Measurements from ENCODE around the gene LMO1.

LMO1 gene

DNA sequence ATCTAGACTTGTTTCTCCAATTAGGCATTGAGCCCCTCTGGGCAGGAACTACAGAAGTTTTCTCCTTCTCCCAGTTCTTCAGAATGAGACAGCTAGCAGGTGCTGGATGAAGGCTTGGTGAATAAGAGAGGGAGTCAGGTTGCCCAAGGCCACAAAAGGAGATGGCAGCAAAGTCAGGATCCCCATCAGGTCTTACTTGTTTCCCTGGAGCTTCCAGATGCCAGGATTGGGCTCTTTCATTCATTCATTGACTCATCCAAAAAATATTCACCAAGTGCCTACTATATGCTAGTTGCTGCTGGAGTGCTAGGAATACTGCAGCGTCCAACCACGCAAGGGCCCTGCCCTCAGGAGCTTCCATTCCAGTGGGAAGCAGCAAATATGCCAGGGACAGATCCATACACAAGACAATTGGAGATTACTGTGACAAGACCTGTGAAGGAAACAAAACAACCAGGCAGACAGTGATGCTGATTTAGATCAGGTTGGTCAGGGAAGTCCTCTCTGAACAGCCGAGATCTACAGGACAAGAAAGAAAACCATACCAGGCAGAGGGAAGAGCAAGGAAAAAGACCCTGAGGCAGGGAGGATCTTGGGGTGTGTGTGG, 24.6 kb upstream of the LMO1 start:
- DNase-seq (ENCODE audit: low read depth): no peak

DNA sequence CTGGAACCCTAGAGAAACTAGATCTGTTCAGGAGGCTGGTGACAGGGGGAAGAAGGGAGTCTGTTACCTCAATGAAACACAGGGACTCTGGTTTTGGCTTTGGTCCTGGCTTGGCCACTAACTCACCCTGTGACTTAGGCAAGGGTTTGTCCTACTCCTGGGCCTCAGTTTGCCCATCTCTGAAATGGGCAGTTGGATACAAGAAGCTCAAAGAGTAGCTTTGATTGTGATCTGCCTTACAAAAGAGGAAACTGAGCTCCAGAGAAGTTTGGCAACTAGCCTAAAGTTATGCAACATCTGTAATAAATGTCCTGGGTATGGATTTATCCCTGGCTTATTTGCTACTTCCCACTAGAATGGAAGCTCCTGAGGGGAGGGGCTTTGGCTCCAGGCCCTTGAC, 24.0 kb upstream of the LMO1 start:
- DNase-seq (ENCODE audit: low read depth): no peak

DNA sequence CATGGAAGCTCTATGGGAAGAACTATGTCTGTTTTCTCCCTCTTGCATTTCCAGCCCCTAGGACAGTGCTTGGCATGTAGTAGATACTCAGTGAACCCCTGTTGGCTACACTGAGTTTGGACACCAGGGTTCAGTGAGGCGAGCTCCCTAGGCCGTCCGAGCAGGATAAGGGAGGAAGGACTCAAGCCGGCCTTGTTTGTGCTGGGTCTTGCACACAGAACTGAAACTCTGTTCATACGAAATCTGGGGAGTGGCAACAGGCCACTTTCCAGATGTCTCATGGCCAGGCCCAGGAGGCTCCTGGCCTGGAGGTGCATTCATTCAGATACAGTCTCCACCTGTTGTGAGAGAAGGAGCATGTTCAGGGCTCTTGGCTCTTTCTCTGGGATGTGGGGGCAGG, 23.6 kb upstream of the LMO1 start:
- no peak for DNase-seq (ENCODE audit: low read depth)

DNA sequence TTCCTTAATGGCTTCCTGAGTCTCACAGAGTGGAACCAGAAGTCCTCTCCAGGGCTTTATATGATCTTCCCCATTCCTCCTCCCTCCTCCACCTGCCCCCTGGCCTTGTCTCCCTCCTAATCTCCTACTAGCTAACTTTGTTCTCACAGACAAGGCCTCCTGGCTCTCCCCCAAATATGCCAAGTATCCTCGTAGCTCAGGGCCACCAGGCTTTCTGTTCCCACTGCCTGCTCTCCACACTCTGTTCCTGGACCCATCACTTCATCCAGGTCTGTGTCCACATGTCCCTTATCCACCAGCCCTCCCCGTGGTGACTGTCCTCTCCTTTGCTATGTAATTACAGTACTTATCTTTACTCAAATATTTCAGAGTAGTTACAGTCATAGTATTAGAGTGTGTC, 23.2 kb upstream of the LMO1 start:
- no peak for DNase-seq (ENCODE audit: low read depth)

DNA sequence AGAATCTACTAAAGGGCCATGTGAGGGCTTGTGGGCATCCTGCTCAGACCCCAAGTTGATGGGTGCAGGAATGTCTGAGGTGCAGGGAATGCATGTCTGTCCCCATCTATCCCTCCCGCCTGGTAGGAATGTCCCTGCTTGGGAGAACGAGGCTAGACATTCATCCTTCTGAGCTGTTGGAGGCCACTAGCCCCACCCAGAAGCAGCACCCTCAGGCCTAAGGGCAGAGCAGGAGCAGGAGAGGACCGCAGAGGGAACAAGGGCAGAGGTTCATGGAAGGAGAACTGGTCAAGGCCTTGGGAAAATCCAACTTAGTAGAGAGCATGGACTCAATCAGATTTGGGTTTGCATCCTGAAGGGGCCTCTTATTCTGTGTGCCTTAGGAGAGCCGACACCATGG, 22.1 kb upstream of the LMO1 start:
- DNase-seq (ENCODE audit: low read depth): no peak

DNA sequence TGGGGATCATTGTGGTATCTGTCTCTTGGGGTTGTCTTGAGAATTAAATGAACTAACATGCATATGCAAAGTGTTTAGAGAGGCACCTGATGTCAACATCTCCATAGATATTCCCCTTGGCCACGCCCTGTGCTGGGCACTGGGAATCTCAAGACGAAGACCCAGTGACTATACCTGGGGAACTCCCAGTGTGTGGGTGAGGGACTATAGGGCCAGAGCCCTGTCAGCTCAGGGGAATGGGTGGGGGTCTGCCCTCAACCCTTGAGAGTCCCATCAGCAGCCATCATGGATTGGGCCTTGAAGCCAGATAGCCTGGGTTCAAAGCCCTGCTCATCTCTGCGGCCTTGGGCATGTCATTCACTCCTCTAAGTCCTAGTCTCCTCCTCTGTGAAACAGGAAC, 21.6 kb upstream of the LMO1 start:
- no peak for DNase-seq (ENCODE audit: low read depth)

DNA sequence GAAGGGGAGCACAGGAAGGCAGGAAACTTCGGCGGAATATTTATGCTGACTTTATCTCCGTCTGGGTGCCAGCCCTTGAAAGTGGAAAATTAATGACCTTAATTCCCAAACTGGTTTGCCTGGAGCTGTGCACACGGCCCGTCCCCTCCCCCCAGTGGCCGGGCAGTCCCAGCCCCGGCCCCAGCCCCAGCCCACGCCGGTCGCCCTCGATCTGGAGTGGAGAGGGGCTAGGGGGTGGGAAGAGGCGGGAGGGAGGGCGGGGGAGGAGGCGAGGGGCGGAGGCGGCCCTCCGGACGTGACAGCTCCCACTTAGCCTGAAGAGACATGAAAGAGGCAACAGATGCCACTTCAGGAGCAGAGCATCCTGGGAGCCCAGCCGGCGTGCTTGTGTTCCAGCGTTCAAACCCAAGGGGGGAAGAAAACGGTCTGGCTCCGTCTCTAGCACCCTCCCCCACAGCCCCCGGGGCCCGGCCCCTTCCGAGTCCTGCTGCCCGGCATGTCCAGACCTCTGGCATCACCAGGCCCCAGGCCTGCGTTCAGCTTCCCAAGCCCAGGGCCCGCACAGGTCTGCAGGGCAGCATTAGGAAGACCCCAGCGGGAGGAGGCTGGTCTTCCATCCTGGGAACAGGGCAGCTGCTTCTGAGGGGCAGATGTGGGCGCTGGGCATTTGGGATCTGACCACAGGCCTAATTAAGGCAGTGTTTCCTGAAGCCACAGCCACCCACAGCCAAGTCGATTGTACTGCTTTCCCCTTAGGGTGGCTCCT, 20.0 kb upstream of the LMO1 start:
- DNase-seq (ENCODE audit: low read depth): no peak

DNA sequence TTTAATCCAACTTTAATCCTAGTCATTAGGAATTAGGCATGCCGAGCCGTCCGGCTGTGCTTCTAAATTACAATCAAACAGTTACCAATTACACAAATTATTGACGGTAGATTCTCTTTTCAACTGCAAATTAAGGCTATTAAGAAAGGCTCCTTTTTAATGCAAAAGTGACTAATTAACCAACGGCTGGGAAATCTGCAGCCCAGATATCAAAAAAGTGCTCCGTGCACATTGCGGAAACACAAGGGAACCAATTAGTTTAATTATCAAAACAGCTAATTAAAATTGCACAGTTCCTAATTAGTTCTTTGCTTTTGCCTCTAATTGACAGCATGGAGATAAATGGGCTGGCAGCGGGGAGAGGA, 19.4 kb upstream of the LMO1 start:
- no peak for DNase-seq (ENCODE audit: low read depth)

DNA sequence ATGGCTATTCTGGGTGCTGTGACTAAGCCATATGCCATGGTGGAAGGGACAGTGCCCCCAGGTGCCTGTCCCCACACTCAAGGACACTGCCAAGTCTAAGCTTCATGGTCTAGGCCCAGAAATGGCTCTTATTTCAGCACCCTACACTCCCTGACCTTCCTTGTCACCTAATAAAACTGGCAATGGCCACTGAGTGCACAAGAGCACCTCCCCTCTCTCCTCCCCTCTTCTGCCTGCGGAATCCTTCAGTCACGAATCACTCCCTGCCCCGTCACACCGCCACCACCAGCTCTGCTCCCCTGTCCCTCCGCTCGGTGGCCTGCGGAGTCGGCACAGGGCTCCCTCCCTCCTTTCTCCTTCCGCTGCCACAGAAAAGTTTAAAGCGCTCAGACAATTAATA, 19.0 kb upstream of the LMO1 start:
- no peak for DNase-seq (ENCODE audit: low read depth)

DNA sequence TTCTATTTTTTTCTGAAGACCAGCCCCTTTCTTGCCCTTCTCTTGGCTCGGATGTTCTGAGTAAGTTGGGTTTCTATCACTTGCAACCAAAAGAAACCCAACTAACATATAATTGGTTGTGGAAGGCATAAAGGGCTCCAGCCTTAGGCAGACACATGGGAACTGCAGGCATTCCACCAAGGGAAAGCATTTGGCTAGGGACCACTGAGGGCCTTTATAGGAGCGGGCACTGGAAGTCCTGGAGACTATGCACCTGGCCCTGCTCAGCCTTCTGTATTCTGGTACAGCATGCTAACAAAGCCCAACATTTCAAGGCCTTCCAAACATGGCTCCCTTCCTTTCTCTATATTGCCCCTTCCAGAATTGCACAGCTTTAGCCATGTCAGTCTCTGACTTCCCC, 17.6 kb upstream of the LMO1 start:
- DNase-seq (ENCODE audit: low read depth): no peak

DNA sequence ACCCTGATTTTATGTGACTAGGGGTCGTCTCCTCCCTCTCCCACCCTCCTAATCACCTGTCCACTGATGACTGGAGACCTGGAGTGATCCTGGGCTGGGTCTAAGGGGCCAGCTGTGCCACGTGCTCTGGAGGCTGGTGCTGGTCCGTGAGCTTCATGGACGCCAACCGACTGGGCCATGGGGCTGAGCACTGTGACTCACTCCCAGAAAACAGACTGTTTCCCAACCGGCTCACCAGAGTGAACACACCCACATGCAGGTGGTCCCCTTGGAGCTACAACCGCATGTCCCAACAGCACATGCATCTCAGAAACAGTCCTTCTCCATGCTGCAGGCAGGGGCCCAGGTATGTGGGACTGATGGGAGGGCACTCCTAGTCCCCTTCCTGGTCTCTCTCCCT, 14.0 kb upstream of the LMO1 start:
- DNase-seq (ENCODE audit: low read depth): no peak

DNA sequence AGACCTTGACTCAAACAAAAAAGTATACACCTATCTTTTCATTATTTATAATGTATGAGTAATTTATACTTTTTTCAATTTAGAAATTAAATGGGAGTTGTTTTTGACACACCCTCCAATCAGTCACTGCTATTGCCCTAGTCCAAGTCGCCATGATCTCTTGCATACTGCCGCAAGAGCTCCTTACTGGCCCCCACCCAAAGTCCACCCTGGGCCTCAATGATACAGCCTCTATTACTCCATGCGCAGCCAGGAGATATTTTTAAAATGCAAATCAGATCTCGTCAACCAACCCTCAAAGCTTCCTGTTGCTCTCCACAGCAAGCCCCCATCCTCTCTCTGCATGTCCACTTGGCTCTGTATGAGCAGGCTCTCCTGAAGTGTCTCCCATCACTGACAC, 12.8 kb upstream of the LMO1 start:
- DNase-seq (ENCODE audit: low read depth): no peak

DNA sequence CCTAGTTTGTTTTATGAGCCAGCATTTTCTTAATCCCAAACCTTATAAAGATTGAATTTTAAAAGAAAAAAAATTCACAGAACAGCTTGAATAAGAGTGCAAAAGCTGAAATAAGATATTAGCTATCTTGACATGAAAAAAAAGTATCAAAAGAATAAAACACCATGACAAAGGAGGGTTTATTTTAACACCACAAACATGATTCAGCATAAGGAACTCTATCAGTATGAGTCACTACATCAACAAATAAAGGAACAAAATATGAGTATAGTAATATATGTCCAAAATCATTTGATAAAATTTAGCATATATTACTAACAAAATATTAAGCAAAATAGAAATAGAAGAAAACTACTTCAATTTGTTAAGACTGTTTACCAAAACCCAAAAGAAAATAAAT, 9.6 kb upstream of the LMO1 start:
- no peak for DNase-seq (ENCODE audit: low read depth)

DNA sequence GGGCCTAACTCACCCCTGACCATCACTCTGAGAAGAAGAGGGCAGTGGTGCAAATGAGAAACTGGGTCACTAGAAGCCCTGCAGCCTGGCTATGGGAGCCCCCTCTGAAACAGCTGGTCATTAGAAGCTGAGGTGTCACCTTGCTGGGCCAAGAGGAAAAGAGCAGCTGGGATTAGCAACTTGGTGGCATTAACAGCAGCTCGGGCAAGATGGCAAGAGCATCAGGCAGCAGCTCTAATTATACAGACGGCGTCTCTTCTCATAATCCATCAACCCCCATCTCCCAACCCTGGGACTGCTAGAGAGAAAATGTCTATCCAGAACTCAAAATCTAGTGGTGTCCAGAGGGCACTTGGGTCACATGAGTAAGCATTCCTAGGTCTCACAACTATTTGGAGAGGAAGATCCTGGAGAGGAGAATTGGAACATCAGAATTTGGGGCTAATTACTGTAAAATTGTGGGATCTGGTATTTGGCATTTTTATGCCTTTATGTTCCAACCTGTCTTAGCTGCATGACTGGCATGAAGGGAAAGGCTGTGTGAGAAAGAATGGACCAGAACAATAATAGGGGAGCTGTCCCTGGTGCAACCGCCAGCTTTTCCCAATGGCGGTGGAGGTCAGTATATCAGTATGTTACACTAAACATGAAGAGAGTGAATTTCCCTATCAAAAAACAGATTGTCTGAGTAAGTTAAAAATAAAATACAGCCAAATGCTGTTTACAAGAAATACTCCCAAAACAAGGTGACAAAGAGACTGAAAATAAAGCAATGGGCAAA, 7.6 kb upstream of the LMO1 start:
- no peak for DNase-seq (ENCODE audit: low read depth)

DNA sequence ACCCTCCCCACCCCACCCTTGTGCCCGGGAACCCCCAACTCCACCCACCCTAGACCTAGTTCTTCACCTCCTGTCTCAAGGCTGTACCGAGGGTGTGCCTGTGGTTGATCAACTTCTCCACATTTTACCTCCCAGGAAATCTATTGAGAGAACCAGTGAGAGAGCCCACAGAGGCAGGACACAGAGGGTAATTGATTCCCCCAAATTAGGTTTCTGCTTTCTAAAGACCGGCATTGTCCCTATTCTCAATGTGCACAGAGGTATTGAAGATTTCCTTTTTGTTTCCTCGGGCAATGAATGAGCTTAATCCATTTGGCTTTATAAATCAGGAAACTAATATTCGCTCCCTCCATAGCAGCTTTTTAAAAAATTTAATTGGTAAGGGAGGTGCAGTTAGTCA, 6.0 kb upstream of the LMO1 start:
- DNase-seq (ENCODE audit: low read depth): no peak

DNA sequence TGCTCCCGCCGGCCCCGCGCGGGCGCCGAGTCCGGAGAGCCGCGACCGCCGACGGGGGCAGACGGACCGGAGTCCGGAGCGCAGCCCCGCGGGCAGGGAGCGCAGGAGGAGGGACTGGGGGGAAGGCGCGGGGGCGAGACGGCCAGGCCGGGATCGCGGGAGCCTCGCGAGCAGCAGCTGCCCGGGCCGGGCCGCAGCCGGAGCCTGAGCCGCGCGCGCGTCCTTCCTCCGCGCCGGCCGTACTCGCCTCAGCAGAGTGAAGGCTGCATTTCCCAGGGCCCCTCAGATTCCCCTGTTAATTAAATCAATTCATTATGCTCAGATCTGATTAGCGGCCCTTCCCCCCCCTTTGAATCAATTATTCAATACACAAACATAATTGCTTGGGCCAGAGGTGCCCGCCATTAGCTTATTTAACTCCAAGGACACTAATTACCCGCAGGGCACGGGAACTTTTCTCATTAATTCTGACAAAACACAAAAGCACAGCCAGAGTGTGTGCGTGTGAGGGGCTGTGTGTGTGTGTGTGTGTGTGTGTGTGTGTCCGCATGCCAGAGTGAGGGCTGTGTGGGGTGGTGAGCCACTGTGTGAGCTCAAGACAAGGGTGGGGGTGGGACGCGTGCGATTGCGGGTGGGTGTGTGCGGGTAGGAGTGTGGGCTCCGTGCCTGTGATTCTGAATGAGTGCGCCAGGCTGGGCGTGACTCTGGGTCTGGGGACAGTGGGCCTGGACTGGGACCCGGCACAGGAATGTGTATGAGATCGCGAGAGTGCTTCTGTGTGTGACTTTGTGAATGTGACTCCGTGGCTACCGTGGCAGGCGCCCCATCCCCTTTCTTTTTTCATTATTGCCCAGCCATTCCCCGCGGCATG, 5.1 kb upstream of the LMO1 start:
- no peak for DNase-seq (ENCODE audit: low read depth)

DNA sequence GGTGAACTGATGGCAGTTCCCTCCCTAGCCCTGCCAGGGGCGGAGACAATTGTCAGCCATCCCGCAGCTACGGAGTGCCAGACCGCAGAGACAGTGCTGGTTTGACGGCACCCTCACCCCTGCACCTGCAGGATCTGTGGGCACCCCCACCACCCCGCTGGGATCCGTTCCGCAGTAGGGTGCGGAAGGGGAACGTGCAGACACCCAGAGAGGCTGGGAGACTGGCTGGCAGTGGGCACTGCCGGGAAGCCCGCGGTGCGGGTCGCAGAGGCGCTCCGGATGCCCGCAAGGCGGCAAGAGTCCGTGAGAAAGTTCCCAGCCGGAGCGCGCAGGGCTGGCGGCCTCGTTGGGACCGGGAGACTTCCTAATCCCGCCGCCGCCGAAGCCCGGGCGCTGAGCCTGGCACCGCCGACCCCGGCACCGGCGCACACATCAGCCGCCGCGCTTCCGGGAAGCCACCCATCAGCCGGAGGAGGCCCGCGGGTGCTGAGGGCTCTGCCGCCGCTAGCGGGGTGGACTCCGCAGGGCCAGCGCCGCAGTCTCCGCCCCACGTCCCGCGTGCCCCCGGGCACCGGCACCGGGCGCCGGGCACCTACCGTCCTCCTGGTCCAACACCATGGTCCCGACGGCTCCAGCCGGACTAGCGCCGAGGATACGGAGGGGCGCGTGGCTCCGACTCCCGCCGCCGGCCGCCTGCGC, 4.3 kb upstream of the LMO1 start:
- DNase-seq (ENCODE audit: low read depth): no peak

DNA sequence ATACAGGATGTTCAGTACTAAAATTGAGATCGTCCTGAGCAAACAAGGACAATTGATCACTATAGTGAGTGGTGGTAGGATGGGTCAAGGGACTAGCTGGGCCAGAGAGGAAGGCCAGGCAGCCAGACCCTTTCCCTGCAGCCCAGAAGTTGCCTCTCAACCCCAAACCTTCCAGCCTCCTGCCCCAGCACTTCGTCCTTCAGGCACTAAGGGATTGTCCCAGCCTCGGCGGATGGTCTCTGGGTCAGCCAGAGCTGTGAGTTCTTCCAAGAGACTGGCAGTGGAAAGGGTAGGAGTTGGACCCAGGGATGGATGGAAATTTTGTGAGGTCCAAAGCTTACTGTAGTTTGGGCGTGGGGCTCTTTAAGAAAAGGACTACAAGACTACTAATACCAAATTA, 3.6 kb upstream of the LMO1 start:
- DNase-seq (ENCODE audit: low read depth): no peak

DNA sequence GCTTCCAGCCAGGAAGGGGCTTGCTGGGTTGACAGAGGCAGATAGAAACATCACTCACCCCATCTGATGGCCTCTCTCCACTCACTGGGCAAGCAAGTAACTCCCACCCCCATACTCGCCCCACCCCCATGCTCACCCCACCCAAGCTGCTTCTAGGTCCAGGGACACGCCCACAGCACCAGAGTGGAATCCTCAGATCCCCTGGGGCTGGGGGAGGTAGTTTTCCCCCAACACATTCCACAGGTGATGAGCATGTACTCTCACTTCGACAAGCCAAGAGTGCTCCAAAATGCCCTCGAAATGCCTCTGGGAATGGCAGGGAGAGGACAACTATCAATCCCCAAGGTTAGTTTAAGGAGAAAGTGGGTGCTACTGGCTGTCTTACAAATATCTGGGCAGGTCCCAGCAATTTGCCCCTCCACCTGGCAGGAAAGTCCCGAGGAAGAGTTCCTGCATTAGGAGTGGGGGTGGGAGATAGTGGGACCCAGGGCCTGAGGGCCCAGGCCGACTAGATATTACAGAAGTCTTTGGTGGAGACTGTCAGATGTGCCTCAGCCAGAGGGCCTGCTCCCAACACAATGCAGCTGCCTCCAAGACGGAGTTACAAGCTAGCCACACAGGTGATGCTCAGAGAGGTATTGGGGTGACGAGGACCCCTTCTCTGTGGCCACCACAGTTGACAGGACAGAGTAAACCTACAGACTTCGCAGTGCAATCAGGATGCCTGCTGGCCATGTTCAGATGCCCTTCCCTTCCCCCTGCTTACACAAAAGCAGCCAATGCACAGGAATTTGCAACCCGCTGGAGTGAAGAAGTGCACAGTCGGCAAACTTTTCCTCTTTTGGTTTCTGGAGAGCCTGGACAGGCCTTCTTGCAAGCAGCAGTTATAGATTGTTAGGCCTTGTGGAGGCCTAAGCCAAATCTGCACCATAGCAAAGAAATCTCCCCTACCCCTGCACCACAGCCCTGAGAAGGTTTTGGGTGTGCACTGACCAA, 2.9 kb upstream of the LMO1 start:
- no peak for DNase-seq (ENCODE audit: low read depth)

DNA sequence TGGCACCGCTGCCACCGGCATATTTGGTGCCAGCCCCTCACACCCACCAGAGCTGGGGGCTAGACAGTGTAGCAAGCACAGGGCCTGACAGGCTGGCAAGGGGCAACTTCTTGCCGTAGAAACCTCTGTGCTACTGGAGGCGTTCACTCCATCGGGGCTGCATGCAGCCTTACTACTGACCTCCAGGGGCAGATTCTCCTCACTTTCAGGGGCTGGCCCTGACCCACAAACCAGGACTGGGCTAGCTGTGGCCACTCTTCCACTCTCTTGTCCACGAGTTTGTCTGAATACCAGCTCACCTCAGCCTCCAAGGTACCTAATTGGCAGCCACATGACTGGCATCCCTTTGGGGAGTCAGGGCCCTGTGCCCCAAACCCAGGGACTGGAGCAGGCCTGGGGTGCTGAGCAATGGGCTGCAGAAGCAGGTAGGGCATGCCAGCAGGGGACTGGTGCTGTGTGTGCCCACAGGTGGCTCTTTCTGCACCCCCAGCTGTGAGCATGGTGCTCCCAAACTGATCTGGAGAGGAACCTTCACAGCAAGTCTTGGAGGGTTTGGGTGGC, 2.1 kb upstream of the LMO1 start:
- no peak for DNase-seq (ENCODE audit: low read depth)
